ENCODE results near the gene SHOC1. TPM values are rescaled to one million over a fixed set of nuclear protein-coding genes. Genes with fewer than 3 reads are reported as not detected.

The SHOC1 gene
- total RNA-seq (under 0.01 TPM in 2 replicates), polyA plus RNA-seq (0.02 and 0.11 TPM in 2 replicates), polyA minus RNA-seq (ENCODE audit: low replicate concordance) (not detected in 2 replicates)
- 0.13 TPM in 1 of 2 replicates, not detected in the other for polyA plus RNA-seq (2012)

- DNase-seq (ENCODE audit: low read depth in 2 of 2): no peak
- Histone ChIP-seq H3K27me3 (ENCODE audit: control insufficient read depth, insufficient read depth, low read length) (no peaks in the 10 kb centered on the region), H4K20me1 (ENCODE audit: control insufficient read depth, extremely low read depth, insufficient read depth, low read length) (no peaks in the 10 kb centered on the region), H3K36me3 (ENCODE audit: control insufficient read depth, insufficient read depth, low read length) (no peaks in the 10 kb centered on the region), H2AFZ (ENCODE audit: low read length) (no peak within 1 kb of the TSS), H3K4me2 (ENCODE audit: extremely low read depth, insufficient read depth, low read length) (no peak within 1 kb of the TSS), H3K4me1 (ENCODE audit: control insufficient read depth, extremely low read depth, insufficient read depth, low read length) (no peaks in the 10 kb centered on the region), H3K79me2 (ENCODE audit: control insufficient read depth, insufficient read depth, low read length) (no peaks in the 10 kb centered on the region), H3K9me3 (ENCODE audit: control insufficient read depth, insufficient read depth, low read depth, low read length) (no peaks in the 10 kb centered on the region), H3K4me3 (replicated peaks in 1 of 4; ENCODE audit: control extremely low read depth in 1 of 4, insufficient read depth in 1 of 4, low read depth in 3 of 4, low read length in 4 of 4) (no peak within 1 kb of the TSS), H3K9ac (ENCODE audit: insufficient read depth, low read length) (no peak within 1 kb of the TSS), H3K27ac (ENCODE audit: insufficient read depth, low read length) (no peak within 1 kb of the TSS)
- TF ChIP-seq EZH2 (IDR thresholded peaks at IDR 0.05; ENCODE audit: low read length, missing control alignments): no peak
- TF ChIP-seq CTCF (conservative IDR thresholded peaks at IDR 0.05 in 1 of 2, IDR thresholded peaks at IDR 0.05 in 1 of 2; ENCODE audit: low read depth in 1 of 2, low read length in 2 of 2): no peak
These were observed at the start of gene SHOC1 for GRCh38 chr9:111794835-111795556. SHOC1 (minus strand) TSS chr9:111794937; CDS start chr9:111791418, 3,519 bp downstream.

- Histone ChIP-seq H2AFZ (ENCODE audit: low read length) (no peak overlapping the region), H3K27ac (ENCODE audit: insufficient read depth, low read length) (no peak overlapping the region), H3K36me3 (ENCODE audit: control insufficient read depth, insufficient read depth, low read length) (no peaks in the 10 kb centered on the region), H4K20me1 (ENCODE audit: control insufficient read depth, extremely low read depth, insufficient read depth, low read length) (no peaks in the 10 kb centered on the region), H3K4me3 (replicated peaks in 1 of 4; ENCODE audit: control extremely low read depth in 1 of 4, insufficient read depth in 1 of 4, low read depth in 3 of 4, low read length in 4 of 4) (no peak overlapping the region), H3K9ac (ENCODE audit: insufficient read depth, low read length) (no peak overlapping the region), H3K27me3 (ENCODE audit: control insufficient read depth, insufficient read depth, low read length) (no peaks in the 10 kb centered on the region), H3K4me2 (ENCODE audit: extremely low read depth, insufficient read depth, low read length) (no peak overlapping the region), H3K4me1 (ENCODE audit: control insufficient read depth, extremely low read depth, insufficient read depth, low read length) (peaks cover 6% of the 10 kb centered on the region), H3K9me3 (ENCODE audit: control insufficient read depth, insufficient read depth, low read depth, low read length) (no peaks in the 10 kb centered on the region), H3K79me2 (ENCODE audit: control insufficient read depth, insufficient read depth, low read length) (no peaks in the 10 kb centered on the region)
- DNase-seq (ENCODE audit: low read depth in 2 of 2): no peak
- TF ChIP-seq EZH2 (IDR thresholded peaks at IDR 0.05; ENCODE audit: low read length, missing control alignments): no peak
- TF ChIP-seq CTCF (conservative IDR thresholded peaks at IDR 0.05 in 1 of 2, IDR thresholded peaks at IDR 0.05 in 1 of 2; ENCODE audit: low read depth in 1 of 2, low read length in 2 of 2): no peak
These were observed 49.2 kb upstream of the SHOC1 start for GRCh38 chr9:111843971-111844370.

- Histone ChIP-seq H2AFZ (ENCODE audit: low read length) (no peak overlapping the region), H3K4me1 (ENCODE audit: control insufficient read depth, extremely low read depth, insufficient read depth, low read length) (peaks cover 8% of the 10 kb centered on the region), H3K4me3 (replicated peaks in 1 of 4; ENCODE audit: control extremely low read depth in 1 of 4, insufficient read depth in 1 of 4, low read depth in 3 of 4, low read length in 4 of 4) (no peak overlapping the region), H3K36me3 (ENCODE audit: control insufficient read depth, insufficient read depth, low read length) (no peaks in the 10 kb centered on the region), H3K27ac (ENCODE audit: insufficient read depth, low read length) (no peak overlapping the region), H3K79me2 (ENCODE audit: control insufficient read depth, insufficient read depth, low read length) (no peaks in the 10 kb centered on the region), H3K9ac (ENCODE audit: insufficient read depth, low read length) (no peak overlapping the region), H4K20me1 (ENCODE audit: control insufficient read depth, extremely low read depth, insufficient read depth, low read length) (no peaks in the 10 kb centered on the region), H3K9me3 (ENCODE audit: control insufficient read depth, insufficient read depth, low read depth, low read length) (no peaks in the 10 kb centered on the region), H3K27me3 (ENCODE audit: control insufficient read depth, insufficient read depth, low read length) (no peaks in the 10 kb centered on the region), H3K4me2 (ENCODE audit: extremely low read depth, insufficient read depth, low read length) (no peak overlapping the region)
- DNase-seq (ENCODE audit: low read depth in 2 of 2): peak in 1 of 2 donors; percentile 51
- no peak for TF ChIP-seq CTCF (conservative IDR thresholded peaks at IDR 0.05 in 1 of 2, IDR thresholded peaks at IDR 0.05 in 1 of 2; ENCODE audit: low read depth in 1 of 2, low read length in 2 of 2)
- TF ChIP-seq EZH2 (IDR thresholded peaks at IDR 0.05; ENCODE audit: low read length, missing control alignments): no peak
These were observed 47.6 kb upstream of the SHOC1 start for GRCh38 chr9:111842313-111842712.
